HepG2 (cell line): ENCODE measurements around the gene ZNF780B. TPM values are rescaled to one million over a fixed set of nuclear protein-coding genes. Genes with fewer than 3 reads are reported as not detected.

Experiments used
- CCDC6 ChIP-seq: sonication (generic); formaldehyde crosslinking; IDR thresholded peaks from 2 replicates; pipeline ENCODE4 v1.8.1; 2022; ENCODE audit warnings: mild to moderate bottlenecking, missing genetic modification reagents, moderate library complexity
- CTCF ChIP-seq: sonication (generic); formaldehyde crosslinking; IDR thresholded peaks from 2 replicates; pipeline ENCODE4 v1.5.0; 2020; ENCODE audit warnings: mild to moderate bottlenecking, missing genetic modification reagents, moderate library complexity
- EP300 ChIP-seq, 3 experiments: sonication (generic) in 1 of 3; formaldehyde crosslinking in 1 of 3; IDR thresholded peaks; 2 replicates each; pipeline versions ENCODE4 v1.5.1 to v1.6.1; 2011 to 2020; ENCODE audit warnings: low read depth in 2 of 3, low read length in 2 of 3, borderline replicate concordance in 1 of 3, improper control_type of control experiment in 1 of 3, mild to moderate bottlenecking in 1 of 3, missing genetic modification reagents in 1 of 3, moderate library complexity in 1 of 3
- KDM5A ChIP-seq: fragments of 200-600 bp; sonication (generic); IDR thresholded peaks from 2 replicates; pipeline ENCODE4 v1.7.0; 2018; ENCODE audit warnings: antibody characterized with exemption, mild to moderate bottlenecking, low read length, borderline replicate concordance
- KMT2A ChIP-seq: sonication (generic); formaldehyde crosslinking; IDR thresholded peaks from 2 replicates; pipeline ENCODE4 v1.4.0; 2020; ENCODE audit warnings: missing genetic modification reagents
- NFE2 ChIP-seq: sonication (generic); formaldehyde crosslinking; IDR thresholded peaks from 2 replicates; pipeline ENCODE4 v1.4.0; 2020; ENCODE audit warnings: missing genetic modification reagents
- PATZ1 ChIP-seq: sonication (generic); formaldehyde crosslinking; IDR thresholded peaks from 2 replicates; pipeline ENCODE4 v1.4.0; 2020; ENCODE audit warnings: missing genetic modification reagents
- PBX2 ChIP-seq: IDR thresholded peaks from 2 replicates; pipeline ENCODE4 v1.6.1; 2016; ENCODE audit warnings: control low read depth
- RBM39 ChIP-seq: fragments of 200-400 bp; formaldehyde crosslinking; IDR thresholded peaks from one replicate; pipeline ENCODE4 v1.6.1; 2018; ENCODE audit warnings: antibody characterized with exemption, mild to moderate bottlenecking, low read depth, low read length; ENCODE audit not compliant: poor library complexity, severe bottlenecking
- SAP130 ChIP-seq: IDR thresholded peaks from 2 replicates; pipeline ENCODE4 v1.6.1; 2016; ENCODE audit warnings: low read depth
- SOX13 ChIP-seq, 3 experiments: fragments of 450-650 bp in 1 of 3; sonication (generic) in 1 of 3; formaldehyde crosslinking in 1 of 3; IDR thresholded peaks in 2 of 3; conservative IDR thresholded peaks in 1 of 3; 2 replicates each; pipeline versions ENCODE4 v1.5.0 to v1.6.1; 2016 to 2020; ENCODE audit warnings: antibody characterized with exemption in 1 of 3, mild to moderate bottlenecking in 1 of 3, missing compliant biosample characterization in 1 of 3, missing genetic modification reagents in 1 of 3, moderate library complexity in 1 of 3
- SOX5 ChIP-seq: IDR thresholded peaks from 2 replicates; pipeline ENCODE4 v1.6.1; 2016; ENCODE audit warnings: borderline replicate concordance
- SP5 ChIP-seq: IDR thresholded peaks from 2 replicates; pipeline ENCODE4 v1.6.1; 2016; ENCODE audit warnings: low read depth, borderline replicate concordance
- ZBTB26 ChIP-seq: IDR thresholded peaks from 2 replicates; pipeline ENCODE4 v1.6.1; 2016; ENCODE audit warnings: missing compliant biosample characterization, missing genetic modification reagents, borderline replicate concordance
- ZNF414 ChIP-seq: sonication (generic); formaldehyde crosslinking; IDR thresholded peaks from 2 replicates; pipeline ENCODE4 v1.5.0; 2020; ENCODE audit warnings: missing genetic modification reagents
- ZNF44 ChIP-seq: sonication (generic); formaldehyde crosslinking; IDR thresholded peaks from 2 replicates; pipeline ENCODE4 v1.5.1; 2020; ENCODE audit warnings: mild to moderate bottlenecking, missing genetic modification reagents
- ZNF552 ChIP-seq: sonication (generic); formaldehyde crosslinking; IDR thresholded peaks from 2 replicates; pipeline ENCODE4 v1.9.0; 2022; ENCODE audit warnings: missing genetic modification reagents, mild to moderate bottlenecking, borderline replicate concordance
- ZNF710 ChIP-seq: sonication (generic); formaldehyde crosslinking; IDR thresholded peaks from 2 replicates; pipeline ENCODE4 v1.5.0; 2020; ENCODE audit warnings: mild to moderate bottlenecking, missing genetic modification reagents, borderline replicate concordance
- ZNF790 ChIP-seq: sonication (generic); formaldehyde crosslinking; IDR thresholded peaks from 2 replicates; pipeline ENCODE4 v1.8.0; 2022; ENCODE audit warnings: missing genetic modification reagents, mild to moderate bottlenecking, borderline replicate concordance
- polyA plus RNA-seq, 8 experiments: library from polyadenylated mRNA; depleted of rRNA in 3 of 8; stranded (reverse) in 7 of 8; unstranded in 1 of 8; fragments of >200 nt; fragmentation: Illumina TruSeq in 4 of 8; extraction: Trizol in 4 of 8; gene quantifications; 2 replicates each; pipeline versions ENCODE4 v1.2.1 to v1.2.3, GENCODE V29; 2011 to 2016; ENCODE audit warnings: low read depth in 4 of 8, missing spikeins in 1 of 8, mixed read lengths in 1 of 8; ENCODE audit not compliant: insufficient read depth in 1 of 8
- total RNA-seq, 5 experiments: library from RNA; depleted of rRNA; stranded (reverse); fragments of >200 nt; fragmentation: Illumina TruSeq; extraction: Trizol; gene quantifications; 2 replicates each; pipeline ENCODE4 v1.2.3, GENCODE V29; 2016; ENCODE audit warnings: low read depth in 1 of 5

The ZNF780B gene
- total and polyA plus RNA-seq, 2 of the 13 experiments (the other 11 are each of a cell fraction or from before 2014, with no cell fraction given): 6.6 to 21.9 TPM

GRCh38 chr19:40084948-40085347 lies 28.9 kb upstream of the ZNF780B start (continued):
- TF ChIP-seq ZNF710 (CRISPR knock-in tag): no peak
- TF ChIP-seq RBM39: no peak
- TF ChIP-seq PBX2 (CRISPR knock-in tag): no peak
- 0 out of 2 replicates have a peak, but pooled peaks have one; percentile 51 for TF ChIP-seq KMT2A
- TF ChIP-seq EP300 (IDR thresholded peaks at IDR 0.05; ENCODE audit: low read depth in 2 of 2, low read length in 2 of 2): peak in 1 of 2 experiments; percentile 82; a peak in 2 of 4 replicates
- peak; percentile 51; the same call in 1 of the 2 replicates for TF ChIP-seq EP300 (CRISPR knock-in tag; IDR thresholded peaks at IDR 0.05; ENCODE audit: borderline replicate concordance)
- TF ChIP-seq PATZ1 (CRISPR knock-in tag): peak; percentile 75
- TF ChIP-seq ZNF790: no peak
- no peak for TF ChIP-seq NFE2 (CRISPR knock-in tag)
- TF ChIP-seq CCDC6 (CRISPR knock-in tag): no peak
- no peak for TF ChIP-seq ZNF44 (CRISPR knock-in tag)
- TF ChIP-seq KDM5A: no peak
- no peak for TF ChIP-seq SOX13 (IDR thresholded peaks at IDR 0.05)
- peak in 1 of 2 experiments; percentile 61; a peak in 2 of 4 replicates for TF ChIP-seq SOX13 (CRISPR knock-in tag; conservative IDR thresholded peaks at IDR 0.05 in 1 of 2, IDR thresholded peaks at IDR 0.05 in 1 of 2)
- TF ChIP-seq ZNF552 (CRISPR knock-in tag): no peak
- TF ChIP-seq SAP130 (CRISPR knock-in tag): peak; percentile 49
- TF ChIP-seq ZBTB26 (CRISPR knock-in tag): peak; percentile 39; the same call in 1 of the 2 replicates
- TF ChIP-seq CTCF: no peak
- peak; percentile 74 for TF ChIP-seq SP5 (CRISPR knock-in tag)
- peak; percentile 40; the same call in 1 of the 2 replicates for TF ChIP-seq SOX5 (CRISPR knock-in tag)
- TF ChIP-seq ZNF414 (CRISPR knock-in tag): 0 out of 2 replicates have a peak, but pooled peaks have one; percentile 41
